ENCODE data around the gene RANBP3L.

Gene RANBP3L

GRCh38 chr5:36242534-36243485 lies 58.9 kb downstream of the RANBP3L start:
- no peak for DNase-seq

GRCh38 chr5:36241631-36242533 lies 59.8 kb downstream of the RANBP3L start, which contains the start of gene NADK2:
NADK2 (minus strand) TSS chr5:36241925; CDS start chr5:36241798, 127 bp downstream.
- DNase-seq = peak; percentile 68

- DNase-seq = no peak
These were observed 60.7 kb downstream of the RANBP3L start for GRCh38 chr5:36240779-36241630.

- DNase-seq = no peak
These were observed 62.1 kb downstream of the RANBP3L start for GRCh38 chr5:36239370-36240293.

GRCh38 chr5:36238502-36239295 lies 63.0 kb downstream of the RANBP3L start:
- DNase-seq = no peak

GRCh38 chr5:36237751-36238150 lies 64.0 kb downstream of the RANBP3L start:
- no peak for DNase-seq

GRCh38 chr5:36236801-36237200 lies 64.9 kb downstream of the RANBP3L start:
- DNase-seq = no peak

GRCh38 chr5:36232533-36232932 lies 69.2 kb downstream of the RANBP3L start:
- DNase-seq = no peak

- no peak for DNase-seq
These were observed 71.4 kb downstream of the RANBP3L start for GRCh38 chr5:36230151-36230790.

GRCh38 chr5:36228505-36228904 lies 73.2 kb downstream of the RANBP3L start:
- DNase-seq = no peak

- no peak for DNase-seq
These were observed 74.7 kb downstream of the RANBP3L start for GRCh38 chr5:36227046-36227445.

GRCh38 chr5:36222620-36223019 lies 79.1 kb downstream of the RANBP3L start:
- DNase-seq = no peak

- no peak for DNase-seq
These were observed 83.7 kb downstream of the RANBP3L start for GRCh38 chr5:36217988-36218387.

GRCh38 chr5:36217567-36217966 lies 84.1 kb downstream of the RANBP3L start:
- no peak for DNase-seq

- DNase-seq = no peak
These were observed 85.8 kb downstream of the RANBP3L start for GRCh38 chr5:36215910-36216309.

GRCh38 chr5:36214436-36214835 lies 87.3 kb downstream of the RANBP3L start:
- no peak for DNase-seq

GRCh38 chr5:36209664-36210063 lies 92.0 kb downstream of the RANBP3L start:
- DNase-seq = no peak

GRCh38 chr5:36208786-36209185 lies 92.9 kb downstream of the RANBP3L start:
- DNase-seq = no peak

GRCh38 chr5:36206913-36207312 lies 94.8 kb downstream of the RANBP3L start:
- no peak for DNase-seq

GRCh38 chr5:36205329-36205728 lies 96.4 kb downstream of the RANBP3L start:
- no peak for DNase-seq

Data from GOT3 (cell line).